ENCODE measurements around the gene SREBF1.

Gene SREBF1

DNA sequence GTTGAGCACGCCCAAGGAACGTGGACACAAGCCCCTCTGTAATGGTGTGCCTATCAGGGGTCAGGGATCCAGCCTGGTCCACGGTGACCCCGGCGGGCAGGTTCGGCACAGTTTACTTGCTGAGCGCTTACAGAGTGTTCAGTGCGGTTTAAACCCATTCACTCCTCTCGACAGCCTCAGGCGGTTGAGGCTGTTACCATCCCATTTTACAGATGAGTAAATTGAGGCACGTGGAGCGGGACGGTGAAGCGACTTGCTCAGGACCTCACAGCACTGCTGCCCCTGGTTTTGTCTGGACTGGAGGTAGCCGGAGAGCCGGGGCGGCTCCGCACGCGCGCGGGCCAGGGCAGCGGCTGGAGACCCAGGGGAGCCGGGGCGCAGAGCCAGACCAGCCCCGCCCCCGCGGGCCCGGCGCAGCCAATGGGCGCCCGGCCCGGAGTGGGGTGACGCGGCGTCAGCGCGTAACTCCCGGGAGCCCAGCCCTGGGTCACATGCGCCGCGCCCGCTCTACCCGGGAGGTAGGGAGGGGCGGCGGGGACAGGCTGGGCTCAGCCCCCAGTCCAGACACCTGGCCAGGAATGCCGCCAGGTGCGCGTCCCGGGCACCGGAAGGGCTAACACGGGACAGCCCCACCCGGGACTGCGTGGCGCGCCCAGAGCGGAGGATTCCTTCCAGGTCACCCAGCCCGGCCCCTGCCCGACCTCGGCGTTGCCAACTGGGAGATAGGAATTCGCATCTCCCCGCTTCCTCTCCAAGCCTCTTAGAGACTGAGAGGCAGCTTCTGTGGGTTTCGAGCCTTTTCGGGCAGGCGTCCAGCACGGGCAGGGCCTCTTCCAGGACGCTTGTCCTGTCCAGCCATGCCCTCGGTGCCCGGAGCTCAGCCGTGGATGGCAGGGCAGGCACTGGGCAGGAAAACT, 3.3 kb upstream of the SREBF1 start:
- DNase-seq, result peak in 1 of 2 experiments; percentile 91

DNA sequence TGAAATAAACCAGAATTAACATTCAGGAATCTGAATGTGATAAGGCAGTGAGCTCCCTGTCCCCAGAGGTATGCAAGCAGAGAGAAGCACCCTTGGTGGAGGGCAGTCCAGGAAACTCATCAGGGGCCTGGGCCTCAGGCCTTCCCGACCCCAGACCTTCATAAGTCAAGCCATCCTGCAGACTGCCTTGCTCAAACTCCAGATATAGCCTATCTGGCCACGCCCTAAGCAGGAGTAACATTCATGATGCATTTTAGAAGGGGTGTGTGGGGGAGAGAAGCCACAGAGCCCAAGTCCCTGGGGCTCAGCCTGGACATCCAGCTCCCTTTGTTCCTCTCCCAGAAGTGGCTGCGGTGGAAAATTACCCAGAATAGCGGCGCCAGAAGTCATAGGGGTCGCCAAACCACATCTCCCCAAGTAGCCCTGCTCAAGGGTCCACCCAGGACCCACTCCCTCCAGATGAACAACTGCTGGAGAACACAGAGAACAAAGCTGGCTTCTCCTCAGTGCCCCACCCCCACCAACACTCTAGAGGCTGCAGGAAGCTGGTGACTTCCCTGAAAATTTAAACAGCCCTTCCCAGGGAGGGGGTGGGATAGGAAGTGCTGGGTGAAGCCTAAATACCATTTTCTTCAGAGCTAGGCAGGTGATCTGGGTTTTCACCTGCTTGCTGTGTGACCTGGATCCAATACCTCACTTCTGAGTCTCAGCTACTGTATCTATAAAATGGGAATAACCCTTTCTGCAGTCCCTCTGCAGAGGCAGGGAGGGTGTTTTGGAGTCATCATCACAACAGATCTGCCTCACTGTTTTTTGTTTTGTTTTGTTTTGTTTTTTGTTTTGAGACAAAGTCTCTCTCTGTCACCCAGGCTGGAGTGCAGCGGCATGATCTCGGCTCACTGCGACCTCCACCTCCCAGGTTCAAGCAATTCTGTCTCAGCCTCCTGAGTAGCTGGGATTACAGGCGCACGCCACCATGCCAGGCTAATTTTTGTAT, 1.5 kb upstream of the SREBF1 start:
- peak in 1 of 2 experiments; percentile 66 for DNase-seq

DNA sequence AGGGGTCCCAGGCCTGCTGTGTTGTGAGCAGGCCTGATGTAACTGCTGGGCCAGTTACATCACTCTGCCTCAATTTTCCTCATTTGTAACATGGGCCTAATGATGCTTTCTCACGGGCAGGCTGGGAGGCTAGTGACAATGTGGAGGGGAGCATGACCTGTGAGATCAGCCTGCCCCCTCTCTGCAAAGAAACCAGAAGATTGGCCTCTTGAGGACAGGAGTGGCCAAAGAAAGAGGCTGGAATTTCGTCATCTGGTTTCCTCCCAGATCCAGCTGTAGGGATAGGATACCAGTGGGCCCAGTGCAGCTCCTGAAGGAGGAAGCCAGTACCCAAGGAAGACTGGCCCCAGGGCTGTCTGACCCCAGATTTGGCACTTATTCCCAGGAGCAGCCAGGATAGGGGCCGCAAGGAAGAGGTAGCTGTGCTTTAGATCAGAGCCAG, 615 bp upstream of the SREBF1 start:
- DNase-seq, result no peak

DNA sequence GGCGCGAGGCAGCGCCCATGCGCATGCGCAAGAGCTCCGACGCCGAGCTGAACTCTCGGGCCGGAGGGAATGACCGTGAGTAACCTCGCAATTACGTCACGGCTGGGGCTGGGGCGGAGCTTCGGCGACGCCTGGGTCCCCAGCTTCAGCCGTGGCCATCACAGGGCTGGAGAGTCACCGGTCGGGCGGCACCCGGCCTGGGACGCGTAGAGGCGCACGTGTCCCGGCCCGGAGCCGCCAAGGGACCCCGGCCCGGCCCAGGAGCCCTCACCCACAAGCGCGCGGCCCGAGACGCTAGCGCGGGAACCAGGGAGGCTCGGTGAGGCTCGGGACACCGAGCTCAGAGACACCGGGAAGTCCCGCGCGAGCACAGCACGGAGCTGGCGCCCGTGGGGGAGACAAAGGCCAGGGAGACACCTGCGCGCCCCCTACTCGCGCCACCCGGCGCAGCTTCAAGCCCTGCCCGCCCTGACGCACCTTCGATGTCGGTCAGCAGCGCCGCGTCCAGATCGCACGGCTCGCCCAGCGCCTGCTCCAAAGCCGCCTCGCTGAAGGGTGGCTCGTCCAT, 452 bp downstream of the SREBF1 start:
- DNase-seq, result peak; percentile 74 to 94

DNA sequence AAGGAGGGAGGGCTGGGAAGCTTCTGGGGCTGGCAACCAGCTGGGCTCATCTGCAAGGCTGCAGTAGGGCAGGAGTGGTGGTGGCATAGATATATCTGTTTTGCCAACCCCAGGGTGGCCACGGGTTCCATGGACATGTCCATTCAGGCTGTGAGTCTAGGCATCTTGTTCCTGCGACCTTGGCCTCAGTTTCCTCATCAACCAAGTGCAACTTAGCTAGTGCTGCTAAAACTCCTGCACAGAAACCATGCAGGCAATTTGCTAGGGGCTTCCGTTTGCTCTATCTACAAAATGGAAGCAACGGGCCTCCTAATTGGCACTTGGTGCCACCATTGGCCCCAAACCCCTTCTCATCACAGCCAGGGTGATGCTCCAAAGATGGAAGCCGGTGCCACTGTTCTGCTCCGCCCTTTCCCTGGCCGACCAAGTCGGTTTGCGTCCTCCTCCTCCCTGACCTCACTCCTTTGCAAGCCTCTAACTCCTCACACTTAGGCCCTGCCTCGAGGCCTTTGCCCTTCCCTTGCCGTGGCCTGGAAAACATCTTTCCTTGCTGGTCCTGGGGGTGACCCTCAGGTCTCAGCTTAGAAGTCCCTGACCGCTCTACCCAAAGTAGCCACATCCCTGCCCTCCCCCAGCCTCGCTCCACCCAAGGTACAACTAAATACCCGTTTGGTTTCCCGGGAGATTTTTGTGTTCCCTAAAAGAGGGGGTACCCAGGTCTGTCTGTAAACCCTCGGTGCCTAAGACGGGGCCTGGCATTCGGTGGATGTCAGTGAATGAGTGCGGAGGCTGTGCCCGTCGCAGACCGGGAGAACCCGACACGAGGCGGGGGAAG, 1.2 kb downstream of the SREBF1 start:
- DNase-seq, result no peak

DNA sequence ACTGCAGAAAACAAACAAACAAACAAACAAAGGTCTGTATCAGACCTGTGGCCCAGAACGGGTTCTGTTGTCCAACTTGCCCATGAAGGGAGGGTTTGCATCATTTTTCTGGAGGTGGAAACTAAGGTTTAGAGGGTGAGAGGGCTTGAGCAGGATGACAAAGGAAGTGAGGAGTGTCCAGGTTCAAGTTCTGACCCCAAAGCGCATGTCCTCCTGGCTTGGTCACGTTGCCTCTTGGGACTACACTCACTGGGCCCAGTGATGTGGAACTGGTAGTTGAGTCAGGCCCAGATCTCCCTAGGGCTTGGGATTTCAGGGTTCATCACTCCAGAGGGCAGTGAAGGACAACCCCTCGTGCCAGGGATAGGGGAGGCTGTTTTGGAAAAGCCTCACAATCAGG, 1.8 kb downstream of the SREBF1 start:
- DNase-seq, result no peak

DNA sequence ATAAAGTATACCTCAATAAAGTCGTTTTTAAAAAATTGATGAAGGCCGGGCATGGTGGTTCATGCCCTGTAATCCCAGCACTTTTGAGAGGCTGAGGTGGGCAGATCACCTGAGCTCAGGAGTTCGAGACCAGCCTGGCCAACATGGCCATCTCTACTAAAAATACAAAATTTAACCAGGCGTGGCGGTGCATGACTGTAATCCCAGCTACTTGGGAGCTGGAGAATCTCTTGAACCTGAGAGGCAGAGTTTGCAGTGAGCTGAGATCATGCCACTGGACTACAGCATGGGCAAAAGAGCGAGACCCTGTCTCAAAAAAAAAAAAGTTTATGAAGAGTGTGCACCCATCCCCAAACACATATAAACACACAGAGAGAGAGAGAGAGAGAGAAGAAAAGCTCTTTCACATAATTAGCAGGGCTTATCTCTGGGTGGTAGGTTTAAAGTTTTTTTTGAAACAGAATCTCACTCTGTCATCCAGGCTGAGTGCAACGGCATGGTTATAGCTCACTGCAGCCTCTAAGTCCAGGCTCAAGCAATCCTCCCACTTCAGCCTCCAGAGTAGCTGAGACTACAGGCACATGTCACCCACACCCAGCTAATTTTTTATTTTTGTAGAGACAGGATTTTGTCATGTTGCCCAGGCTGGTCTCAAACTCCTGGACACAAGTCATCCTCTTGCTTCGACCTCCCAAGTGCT, 3.0 kb downstream of the SREBF1 start:
- DNase-seq, result no peak

DNA sequence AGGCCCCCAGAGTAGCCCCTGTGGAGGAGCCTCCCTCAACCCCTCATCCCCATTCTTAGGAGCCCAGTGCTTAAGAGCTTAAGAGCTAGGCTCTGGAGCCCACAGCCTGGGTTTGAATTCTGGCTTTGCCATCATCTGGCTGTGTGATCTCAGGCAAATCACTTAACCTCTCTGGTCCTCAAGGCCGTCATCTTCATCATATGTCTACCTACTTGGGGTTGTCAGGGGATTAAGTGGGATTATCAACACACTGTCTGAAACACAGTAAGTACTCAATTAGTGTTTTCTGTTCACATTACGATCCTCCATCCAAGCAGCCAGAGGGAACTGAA, 4.8 kb downstream of the SREBF1 start:
- no peak for DNase-seq

DNA sequence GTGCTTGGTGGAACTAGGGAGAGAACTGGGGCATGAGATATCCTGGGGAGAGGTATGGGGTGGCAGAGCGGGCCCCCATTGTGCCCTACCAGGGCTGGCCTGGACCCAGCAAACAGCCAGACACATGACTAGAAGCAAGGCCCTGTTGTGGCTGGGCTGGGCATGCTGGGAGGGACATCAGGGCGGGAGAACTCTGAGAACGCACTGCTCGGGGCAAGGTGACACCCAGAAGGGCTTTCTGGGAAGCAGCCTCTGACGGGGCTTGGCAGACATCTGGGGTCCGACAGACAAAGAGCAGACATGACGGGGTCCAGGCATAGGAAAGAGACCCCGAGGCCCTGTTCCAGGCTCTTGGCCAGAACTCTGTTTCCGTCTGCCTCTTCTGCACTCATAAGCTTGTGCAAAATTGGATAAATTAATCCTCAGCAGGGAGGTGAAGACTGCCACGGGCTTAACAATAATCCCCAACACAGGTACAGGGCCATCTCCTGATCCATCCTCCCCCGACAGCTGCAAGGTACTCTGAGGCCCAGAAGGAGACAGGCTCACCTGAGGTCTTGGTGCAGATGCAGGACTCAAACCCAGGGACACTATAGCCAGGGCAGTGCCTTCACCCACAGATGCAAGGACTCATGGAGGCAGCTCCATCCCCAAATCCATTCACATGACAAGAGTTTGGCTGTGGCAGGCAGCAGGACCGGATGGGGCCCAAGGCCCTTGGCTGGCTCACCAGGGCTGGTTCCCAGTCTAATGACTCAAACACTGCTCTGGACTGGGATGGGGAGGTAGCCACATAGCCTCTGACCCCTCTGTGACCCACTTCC, 5.4 kb downstream of the SREBF1 start:
- no peak for DNase-seq

DNA sequence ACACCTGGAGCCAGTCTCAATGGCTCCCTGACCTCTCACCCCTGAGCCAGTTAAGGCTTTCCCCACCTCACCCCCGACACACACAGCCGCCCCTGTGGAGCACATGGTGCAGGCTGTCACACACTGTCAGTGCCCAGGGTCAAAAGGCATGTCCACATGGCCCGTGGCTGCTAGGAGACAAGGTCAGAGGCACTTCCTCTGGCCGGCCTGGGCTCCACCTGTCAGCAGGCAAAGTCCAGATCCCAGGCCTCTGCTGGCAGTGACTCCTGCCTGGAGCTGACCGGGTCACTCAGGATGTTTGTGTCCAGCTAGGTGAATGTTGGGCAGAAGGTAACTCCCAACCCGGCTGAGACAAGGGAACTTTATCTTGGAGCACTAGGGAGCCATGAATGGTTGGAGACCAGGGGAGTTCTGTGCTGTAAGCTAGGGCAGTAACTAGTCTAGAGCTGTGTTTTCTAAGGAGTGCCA, 6.0 kb downstream of the SREBF1 start:
- no peak for DNase-seq

DNA sequence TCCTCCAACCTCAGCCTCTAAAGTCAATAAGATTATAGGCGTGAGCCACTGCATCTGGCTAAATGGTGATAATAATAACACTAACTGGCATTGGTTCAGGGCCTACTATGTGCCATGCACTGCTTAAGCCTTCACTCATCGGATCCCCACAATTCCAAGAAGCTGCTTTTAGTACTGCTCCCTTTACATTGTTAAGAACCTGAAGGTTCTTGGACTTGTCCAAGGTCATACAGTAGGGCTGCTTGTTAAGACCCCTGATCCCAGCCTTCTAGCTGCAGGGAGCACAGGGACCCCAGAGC, 6.6 kb downstream of the SREBF1 start:
- DNase-seq, result no peak

DNA sequence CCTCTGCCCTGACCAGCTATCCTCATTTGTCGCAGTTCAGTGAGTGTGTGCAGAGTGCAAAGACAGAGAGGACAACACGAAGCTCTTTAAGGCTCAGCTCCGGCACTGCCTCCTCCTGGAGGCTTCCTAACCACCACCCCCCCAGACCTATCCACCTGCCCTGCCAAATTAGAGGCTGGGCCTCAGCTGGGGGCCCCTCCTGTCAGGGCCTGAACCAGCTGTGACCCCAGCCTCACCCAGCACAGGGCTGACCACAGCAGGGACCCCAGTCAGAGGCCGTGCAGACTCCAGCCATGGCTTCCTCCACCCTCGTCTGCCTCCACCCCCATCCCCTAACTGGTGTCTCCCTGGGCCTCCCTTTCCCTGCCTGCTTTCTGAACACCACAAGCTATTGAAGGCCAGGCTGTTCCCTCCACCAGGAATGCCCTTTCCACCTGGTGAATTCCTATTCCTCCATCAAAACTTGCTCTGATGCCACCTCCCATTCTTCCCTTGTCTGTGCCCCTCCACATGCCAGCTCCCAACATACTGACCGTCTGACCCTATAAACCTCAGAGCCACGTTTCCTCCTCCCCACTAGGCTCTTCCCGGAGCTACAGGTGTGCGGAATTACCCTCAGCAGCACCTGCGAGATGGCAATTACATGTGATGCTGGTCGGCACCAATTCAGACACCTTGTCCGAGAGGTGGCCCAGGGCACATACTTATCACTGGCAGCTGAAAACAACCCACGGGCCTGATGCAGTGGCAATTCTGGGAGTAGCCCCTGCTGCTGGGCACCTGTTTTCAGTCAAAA, 8.8 kb downstream of the SREBF1 start:
- DNase-seq, result no peak

DNA sequence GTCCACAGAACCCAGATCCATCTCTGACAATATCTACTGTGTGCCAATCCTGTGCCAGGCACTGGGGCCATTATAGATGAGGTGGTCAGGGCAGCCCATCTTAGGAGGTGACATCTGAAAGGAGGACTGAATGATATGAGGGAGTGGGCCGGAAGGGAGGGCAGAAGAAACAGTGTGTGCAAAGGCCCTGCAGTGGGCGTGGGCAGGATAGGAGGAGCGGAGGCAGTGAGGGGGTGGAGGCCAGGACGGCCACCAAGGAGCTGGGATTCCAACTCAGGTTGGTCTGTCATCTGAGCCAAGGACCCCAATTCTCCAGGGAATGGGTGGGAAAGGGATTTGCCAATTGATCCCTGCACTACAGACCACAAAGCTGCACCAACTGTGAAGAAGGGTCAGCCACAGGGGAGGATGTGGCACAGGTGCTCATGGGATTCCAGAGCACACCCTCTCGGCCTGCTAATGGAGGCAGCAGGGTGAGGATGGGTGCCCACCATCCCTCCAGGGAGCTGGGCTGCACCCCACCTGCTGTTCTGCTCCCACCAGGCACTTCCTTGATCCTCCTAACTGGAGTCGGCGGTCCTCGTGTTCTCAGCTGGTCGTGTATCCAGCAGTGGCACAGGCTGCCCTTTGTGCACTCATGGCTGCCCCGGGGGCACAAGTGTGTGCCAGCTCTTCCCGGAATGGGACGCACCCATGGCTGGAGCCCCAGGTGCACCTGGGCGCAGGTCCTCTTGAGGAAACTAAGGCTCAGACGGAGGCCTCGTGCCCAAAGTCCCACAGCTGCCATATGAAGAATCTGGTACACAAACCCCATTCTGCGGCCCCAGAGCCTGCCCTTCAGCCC, 9.6 kb downstream of the SREBF1 start:
- no peak for DNase-seq

DNA sequence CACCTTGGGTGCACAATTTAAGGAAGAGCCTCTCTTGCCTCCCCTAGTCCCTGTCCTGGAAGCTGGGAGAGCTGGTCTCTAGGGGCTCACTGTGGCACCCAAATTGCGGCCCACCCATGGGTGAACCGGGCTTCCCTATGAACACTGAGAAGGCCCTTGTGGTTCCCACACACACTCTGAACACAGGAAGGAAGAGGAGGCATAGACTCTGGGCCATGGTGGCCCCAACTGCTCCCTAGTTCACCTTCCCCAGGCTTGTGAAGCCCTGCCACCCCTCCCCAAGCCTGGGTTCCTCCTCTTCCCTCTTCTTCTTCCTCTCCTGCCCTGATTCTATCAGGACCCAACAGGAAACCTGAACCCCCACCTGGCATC, 10.5 kb downstream of the SREBF1 start:
- no peak for DNase-seq

DNA sequence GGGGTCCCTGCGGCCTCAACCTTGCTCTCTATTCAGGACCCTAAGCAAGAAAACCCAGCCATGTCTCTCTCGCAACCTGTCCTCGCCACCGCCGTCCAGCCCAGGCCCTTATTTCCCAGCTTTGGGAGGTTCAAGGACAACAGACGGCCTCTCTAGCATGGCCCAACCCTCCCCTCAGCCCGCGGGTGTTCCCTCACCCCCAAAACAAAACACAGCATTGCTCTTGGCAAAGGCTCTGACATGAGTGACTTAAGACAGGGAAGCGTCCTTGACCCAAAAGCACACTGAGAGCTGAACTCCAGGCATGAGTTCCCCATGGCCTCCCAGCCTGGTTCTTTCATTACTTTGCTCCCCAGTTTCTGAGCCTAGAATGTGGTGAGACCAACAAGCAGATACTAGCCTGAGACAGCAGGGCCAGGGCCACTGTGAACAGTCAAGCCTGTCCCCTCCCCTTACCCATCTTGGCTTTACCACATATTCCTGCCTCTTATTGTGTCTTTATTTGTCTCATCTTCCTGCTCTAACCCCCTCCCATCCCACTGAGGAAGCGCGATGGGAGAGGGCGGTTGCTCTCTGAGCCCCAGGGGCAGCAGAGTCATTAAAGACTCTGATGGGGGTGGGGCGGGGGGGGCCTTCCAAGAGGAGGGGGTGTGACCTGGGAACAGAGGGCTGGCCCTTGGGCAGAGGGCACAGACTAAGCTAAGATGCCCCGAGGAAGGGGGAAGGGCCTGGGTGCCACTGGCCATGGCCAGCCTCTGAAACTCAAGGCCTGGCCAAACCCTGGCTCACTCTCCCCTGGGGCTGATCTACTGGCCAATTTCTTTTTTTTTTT, 11.8 kb downstream of the SREBF1 start:
- DNase-seq, result no peak

DNA sequence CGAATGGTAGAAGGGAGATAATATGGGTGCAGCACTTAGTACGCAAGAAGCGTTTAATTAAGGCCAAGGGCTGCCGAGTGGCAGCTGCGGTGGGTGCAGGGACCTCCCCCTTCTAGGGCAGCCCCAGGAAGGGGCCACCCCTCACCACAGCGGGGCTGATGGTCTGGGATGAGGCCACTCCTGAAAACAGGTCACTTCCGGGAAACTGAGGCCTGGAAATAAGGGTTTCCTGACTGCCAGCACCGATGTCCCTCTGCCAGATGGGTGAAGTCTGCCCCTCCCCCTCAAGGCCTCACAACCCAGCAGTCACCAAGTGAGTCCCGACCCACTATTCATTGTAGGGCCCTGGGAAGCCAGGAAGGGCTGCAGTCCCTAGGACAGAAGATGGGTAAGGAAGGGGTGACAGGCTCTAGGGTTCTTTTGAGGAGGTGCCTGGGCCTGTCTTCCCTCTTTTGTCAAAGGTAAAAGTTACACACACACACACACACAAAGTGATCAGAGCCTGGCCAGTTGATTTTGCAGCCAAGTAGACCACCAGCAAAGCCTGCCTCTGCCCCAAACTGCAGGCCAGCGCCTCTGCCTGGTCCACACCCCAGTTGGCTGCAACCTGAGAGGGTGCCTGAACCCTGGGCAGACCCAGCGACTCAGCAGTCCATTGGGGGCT, 12.5 kb downstream of the SREBF1 start:
- no peak for DNase-seq

DNA sequence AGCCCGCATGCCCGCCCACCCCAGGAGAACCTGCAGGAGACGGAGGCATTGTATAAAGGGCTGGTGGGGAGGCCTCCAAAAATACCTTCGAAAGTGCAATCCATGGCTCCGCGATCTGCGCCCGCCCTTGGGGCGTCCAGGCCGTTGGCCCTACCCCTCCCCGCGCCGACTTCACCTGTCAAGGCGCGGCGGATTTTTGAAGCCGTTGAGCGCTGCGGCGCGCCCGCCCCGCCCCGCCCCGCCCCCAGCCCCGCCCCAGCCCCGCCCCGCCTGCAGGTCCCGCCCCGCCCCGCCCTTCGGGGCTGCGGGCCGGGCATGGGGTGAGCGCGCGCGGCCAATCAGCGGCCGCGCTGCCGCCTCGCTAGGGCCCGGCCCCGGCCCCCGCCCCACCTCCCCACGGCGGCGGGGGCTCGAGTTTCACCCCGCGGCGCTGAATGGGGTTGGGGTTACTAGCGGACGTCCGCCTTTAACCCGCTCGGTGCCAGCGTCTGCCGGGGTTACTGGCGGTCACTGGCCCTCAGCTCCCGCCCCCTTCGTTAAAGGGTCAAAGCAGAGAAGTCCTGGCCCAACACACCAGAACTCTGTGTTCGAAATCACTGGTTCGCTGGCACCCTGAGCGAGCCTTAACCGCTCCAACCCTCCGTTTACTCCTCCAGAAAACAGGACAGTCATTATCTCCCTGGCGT, 13.2 kb downstream of the SREBF1 start:
- peak; percentile 64 to 95 for DNase-seq

Data from NCI-H526 (cell line).